ENCODE results near the gene ABCC6.

DNA sequence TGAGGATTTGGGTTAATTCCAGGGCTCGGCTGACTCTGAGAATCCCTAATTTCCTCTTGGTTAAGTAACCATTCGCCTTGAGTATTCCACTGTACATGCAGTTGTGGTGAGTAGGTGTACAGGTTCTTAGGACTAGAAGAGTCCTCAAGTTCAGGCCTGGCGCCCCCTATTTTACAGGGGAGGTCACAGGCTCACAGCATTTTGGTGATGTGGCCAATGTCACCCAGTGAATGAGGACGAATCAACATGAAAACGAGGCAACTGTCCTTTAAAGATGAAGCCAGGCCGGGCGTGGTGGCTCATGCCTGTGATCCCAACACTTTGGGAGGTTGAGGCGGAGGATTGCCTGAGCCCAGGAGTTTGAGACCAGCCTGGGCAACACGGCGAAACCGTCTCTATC is 55.4 kb downstream of the ABCC6 start:
- no peak for TF ChIP-seq CTCF (conservative IDR thresholded peaks at IDR 0.05; ENCODE audit: low read depth, low read length)
- no peak for TF ChIP-seq EZH2 (IDR thresholded peaks at IDR 0.05; ENCODE audit: borderline replicate concordance, low read depth, low read length, poor library complexity, severe bottlenecking)
